Measurements from ENCODE around the gene SPX. TPM values are rescaled to one million over a fixed set of nuclear protein-coding genes. Genes with fewer than 3 reads are reported as not detected.

The SPX gene
- total RNA-seq, 1 experiment from 2014 or later = 1.4 TPM

DNA sequence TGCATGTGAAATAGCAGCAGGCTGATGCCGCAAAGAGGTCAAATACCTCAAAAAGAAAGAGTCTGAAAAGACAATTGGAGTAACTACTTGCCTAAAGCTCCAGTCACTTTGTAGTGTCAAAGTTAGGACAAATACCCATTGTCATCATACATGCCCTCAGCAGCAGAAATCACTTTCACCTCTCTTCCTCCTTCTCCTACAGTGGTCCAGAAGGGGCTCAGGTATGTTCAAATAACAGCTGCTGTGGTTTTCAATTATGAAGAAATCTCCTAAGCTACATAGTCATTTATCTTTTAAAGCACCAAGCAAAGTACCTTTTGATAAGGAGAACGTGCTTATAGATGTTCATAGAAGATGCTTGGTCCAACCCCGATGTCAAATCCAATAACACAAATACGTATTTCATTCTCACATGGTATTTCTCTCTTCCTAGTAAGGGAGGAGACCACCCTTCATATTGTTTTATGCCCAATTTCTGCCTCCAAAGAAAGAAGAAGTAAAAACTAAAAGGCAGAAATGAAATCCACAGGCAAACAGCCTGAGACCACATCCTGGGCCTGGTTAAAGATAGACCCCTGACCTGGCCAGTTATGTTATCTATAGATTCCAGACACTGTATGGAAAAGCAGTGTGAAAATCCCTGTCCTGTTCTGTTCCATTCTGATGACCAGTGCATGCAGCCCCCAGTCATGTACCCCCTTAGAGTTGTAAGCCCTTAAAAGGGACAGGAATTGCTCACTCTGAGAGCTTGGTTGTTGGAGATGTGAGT, 54.8 kb downstream of the SPX start:
- no peak for DNase-seq (ENCODE audit: low read depth)

Other genes with a start within 250 kb of the SPX start
- not detected in 2 replicates for gene SLCO1A2, start 191.4 kb upstream of the SPX start, total RNA-seq (2014; rRNA removed; shearing (Covaris generic))
- gene IAPP, start 153.4 kb upstream of the SPX start, total RNA-seq (2014; rRNA removed; shearing (Covaris generic)) = not detected in 2 replicates
- 20.7 and 21.8 TPM in 2 replicates for gene PYROXD1, start 88.6 kb upstream of the SPX start, total RNA-seq (2014; rRNA removed; shearing (Covaris generic))
- 124 and 125 TPM in 2 replicates for gene RECQL, start 24.7 kb upstream of the SPX start, total RNA-seq (2014; rRNA removed; shearing (Covaris generic))
- gene GOLT1B, start 24.5 kb upstream of the SPX start, total RNA-seq (2014; rRNA removed; shearing (Covaris generic)) = 94.6 and 95.2 TPM in 2 replicates
- gene GYS2, start 78.6 kb downstream of the SPX start, total RNA-seq (2014; rRNA removed; shearing (Covaris generic)) = not detected in 2 replicates
- 1,282 and 1,556 TPM in 2 replicates for gene LDHB, start 131.5 kb downstream of the SPX start, total RNA-seq (2014; rRNA removed; shearing (Covaris generic))
- 1.1 TPM in 1 of 2 replicates, not detected in the other for gene KCNJ8, start 248.4 kb downstream of the SPX start, total RNA-seq (2014; rRNA removed; shearing (Covaris generic))

All from Daoy (cell line).